BE2C (cell line): ENCODE results near the gene RUNX3.

ENCODE experiments used
- DNase-seq: peaks from one replicate; pipeline ENCODE4 v3.0.0-alpha.2; 2020
- H3K27me3 ChIP-seq: fragments of 250-450 bp; sonication (Bioruptor Pico); 2 replicates; pipeline ENCODE4 v1.5.1; 2020; ENCODE audit warnings: mild to moderate bottlenecking
- H3K36me3 ChIP-seq: fragments of 250-450 bp; sonication (Bioruptor Pico); 2 replicates; pipeline ENCODE4 v1.5.1; 2020; ENCODE audit warnings: mild to moderate bottlenecking
- H3K4me1 ChIP-seq: fragments of 250-450 bp; sonication (Bioruptor Pico); 2 replicates; pipeline ENCODE4 v1.5.1; 2020
- H3K4me3 ChIP-seq: 2 replicates; pipeline ENCODE4 v1.5.1; 2011; ENCODE audit warnings: low read depth, low read length
- H3K9me3 ChIP-seq: fragments of 250-450 bp; sonication (Bioruptor Pico); 2 replicates; pipeline ENCODE4 v1.5.1; 2020
- TF ChIP-seq, protein P1 (sequence below): IDR thresholded peaks from 2 replicates; pipeline ENCODE4 v1.5.1; 2012; ENCODE audit warnings: mild to moderate bottlenecking, low read depth, low read length

The RUNX3 gene

DNA sequence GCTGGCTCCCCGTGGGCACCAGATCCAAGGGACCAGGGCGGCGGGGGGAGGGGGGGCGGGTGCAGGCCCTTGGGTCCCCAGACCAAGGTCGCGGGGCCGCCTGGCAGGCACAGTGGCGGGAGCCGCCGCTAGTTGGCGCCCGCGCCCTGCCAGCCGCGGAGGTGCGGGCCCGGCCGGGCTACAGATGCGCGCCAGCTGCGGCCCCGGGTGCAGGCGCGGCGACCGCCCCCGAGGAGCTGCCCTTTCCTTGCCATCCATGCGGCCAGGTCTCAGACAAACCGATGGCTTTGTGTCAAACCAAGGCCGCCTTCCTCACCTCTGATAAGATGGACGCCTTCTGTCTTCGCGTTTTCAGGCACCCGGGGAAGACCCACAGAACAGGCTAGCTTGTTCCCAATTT, 2.2 kb upstream of the RUNX3 start:
- no peaks in the 10 kb centered on the region for H3K9me3 ChIP-seq
- no peaks in the 10 kb centered on the region for H3K4me1 ChIP-seq
- H3K36me3 ChIP-seq: no peaks in the 10 kb centered on the region
- TF ChIP-seq, protein P1, sequence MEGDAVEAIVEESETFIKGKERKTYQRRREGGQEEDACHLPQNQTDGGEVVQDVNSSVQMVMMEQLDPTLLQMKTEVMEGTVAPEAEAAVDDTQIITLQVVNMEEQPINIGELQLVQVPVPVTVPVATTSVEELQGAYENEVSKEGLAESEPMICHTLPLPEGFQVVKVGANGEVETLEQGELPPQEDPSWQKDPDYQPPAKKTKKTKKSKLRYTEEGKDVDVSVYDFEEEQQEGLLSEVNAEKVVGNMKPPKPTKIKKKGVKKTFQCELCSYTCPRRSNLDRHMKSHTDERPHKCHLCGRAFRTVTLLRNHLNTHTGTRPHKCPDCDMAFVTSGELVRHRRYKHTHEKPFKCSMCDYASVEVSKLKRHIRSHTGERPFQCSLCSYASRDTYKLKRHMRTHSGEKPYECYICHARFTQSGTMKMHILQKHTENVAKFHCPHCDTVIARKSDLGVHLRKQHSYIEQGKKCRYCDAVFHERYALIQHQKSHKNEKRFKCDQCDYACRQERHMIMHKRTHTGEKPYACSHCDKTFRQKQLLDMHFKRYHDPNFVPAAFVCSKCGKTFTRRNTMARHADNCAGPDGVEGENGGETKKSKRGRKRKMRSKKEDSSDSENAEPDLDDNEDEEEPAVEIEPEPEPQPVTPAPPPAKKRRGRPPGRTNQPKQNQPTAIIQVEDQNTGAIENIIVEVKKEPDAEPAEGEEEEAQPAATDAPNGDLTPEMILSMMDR: no peak
- peaks cover 70% of the 10 kb centered on the region for H3K27me3 ChIP-seq
- H3K4me3 ChIP-seq: no peak overlapping the region
- peak; percentile 48 for DNase-seq

DNA sequence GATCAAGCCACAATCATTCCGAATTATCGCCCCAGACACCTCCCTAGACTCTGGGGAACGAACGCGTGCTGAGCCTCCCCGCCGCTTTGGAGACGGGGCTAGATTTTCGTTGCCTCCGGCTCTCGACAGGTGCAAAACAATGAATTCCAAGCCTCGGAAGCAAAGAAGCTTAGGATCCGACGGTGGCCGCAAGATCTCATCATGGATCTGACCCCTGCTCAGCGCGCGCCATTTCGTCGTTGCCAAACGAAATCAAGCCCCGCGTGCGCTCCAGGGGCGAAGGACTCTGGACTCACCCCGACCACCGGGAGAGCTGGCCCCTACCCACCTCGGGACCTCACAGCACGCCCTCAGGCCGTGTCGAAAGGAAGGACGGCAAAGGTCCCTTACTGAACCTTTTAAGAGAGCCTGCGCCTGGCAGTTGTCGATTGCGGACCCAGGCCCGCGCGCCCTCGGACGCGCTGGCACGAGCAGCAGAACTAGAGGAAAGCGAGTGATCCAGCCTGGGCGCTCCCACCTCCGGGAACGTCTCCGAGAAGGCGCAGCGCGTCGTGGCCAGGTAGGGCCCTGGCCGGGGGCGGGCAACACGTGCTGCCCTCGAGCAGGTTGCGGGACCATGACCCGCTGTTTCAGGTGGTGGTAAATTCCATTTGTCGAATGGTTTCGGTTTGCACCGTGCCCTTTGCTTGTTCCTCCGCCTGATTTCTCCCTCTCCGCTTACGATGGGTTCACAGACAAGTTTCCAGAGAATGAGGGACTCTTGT, 1.6 kb upstream of the RUNX3 start:
- Histone ChIP-seq H3K4me3 (no peak overlapping the region), H3K36me3 (no peaks in the 10 kb centered on the region), H3K27me3 (peaks cover 77% of the 10 kb centered on the region), H3K4me1 (no peaks in the 10 kb centered on the region), H3K9me3 (no peaks in the 10 kb centered on the region)
- TF ChIP-seq, protein P1: no peak
- DNase-seq: no peak

DNA sequence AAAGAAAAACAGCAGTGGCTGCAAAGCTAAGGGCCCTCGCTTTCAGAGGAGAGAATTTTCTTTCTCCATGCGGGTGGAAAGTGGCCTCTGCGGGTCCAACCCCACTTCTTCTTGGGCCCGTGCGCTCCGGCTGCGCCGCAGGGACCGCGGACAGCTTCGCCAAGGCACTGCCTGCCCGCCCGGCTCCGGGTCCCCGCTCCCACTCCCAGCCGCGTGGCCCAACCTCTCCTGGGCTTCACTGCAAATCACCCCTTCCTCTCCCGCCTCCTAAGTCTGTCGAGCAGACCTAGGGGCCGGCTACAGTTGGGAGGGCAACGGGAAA, 1.0 kb upstream of the RUNX3 start:
- no peaks in the 10 kb centered on the region for H3K36me3 ChIP-seq
- no peaks in the 10 kb centered on the region for H3K9me3 ChIP-seq
- H3K27me3 ChIP-seq: peaks cover 82% of the 10 kb centered on the region
- no peak for DNase-seq
- TF ChIP-seq, protein P1: no peak
- H3K4me1 ChIP-seq: no peaks in the 10 kb centered on the region
- no peak overlapping the region for H3K4me3 ChIP-seq

DNA sequence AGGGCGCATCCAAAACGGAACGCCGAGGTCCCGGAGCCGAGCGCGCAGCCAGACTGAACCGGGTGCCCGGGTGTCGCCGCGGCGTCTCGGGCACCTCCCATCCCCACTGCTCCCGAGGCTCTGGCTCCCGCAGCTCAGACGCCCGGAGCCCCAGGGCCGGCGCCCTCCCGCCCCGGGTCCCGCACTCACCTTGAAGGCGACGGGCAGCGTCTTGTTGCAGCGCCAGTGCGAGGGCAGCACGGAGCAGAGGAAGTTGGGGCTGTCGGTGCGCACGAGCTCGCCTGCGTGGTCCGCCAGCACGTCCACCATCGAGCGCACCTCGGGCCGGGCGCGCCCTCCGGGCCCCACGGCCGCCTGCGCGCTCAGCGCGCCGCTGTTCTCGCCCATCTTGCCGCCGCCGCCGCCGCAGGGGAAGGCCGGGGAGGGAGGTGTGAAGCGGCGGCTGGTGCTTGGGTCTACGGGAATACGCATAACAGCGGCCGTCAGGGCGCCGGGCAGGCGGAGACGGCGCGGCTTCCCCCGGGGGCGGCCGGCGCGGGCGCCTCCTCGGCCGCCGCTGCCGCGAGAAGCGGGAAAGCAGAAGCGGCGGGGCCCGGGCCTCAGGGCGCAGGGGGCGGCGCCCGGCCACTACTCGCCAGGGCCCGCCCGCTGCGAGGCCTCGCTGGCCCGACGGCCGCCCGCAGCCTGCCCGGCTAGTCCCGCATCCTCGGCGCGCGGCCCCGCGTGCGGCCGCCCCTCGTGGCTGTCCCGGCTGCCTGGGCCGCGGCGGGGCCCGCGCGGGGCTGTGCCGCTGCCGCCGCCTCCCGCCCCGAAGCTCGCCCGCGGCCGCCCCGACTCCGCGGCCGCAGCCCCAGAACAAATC, 447 bp downstream of the RUNX3 start:
- TF ChIP-seq, protein P1: no peak
- no peaks in the 10 kb centered on the region for H3K4me1 ChIP-seq
- no peak overlapping the region for H3K4me3 ChIP-seq
- H3K9me3 ChIP-seq: no peaks in the 10 kb centered on the region
- H3K27me3 ChIP-seq: peaks cover 97% of the 10 kb centered on the region
- no peaks in the 10 kb centered on the region for H3K36me3 ChIP-seq
- no peak for DNase-seq

DNA sequence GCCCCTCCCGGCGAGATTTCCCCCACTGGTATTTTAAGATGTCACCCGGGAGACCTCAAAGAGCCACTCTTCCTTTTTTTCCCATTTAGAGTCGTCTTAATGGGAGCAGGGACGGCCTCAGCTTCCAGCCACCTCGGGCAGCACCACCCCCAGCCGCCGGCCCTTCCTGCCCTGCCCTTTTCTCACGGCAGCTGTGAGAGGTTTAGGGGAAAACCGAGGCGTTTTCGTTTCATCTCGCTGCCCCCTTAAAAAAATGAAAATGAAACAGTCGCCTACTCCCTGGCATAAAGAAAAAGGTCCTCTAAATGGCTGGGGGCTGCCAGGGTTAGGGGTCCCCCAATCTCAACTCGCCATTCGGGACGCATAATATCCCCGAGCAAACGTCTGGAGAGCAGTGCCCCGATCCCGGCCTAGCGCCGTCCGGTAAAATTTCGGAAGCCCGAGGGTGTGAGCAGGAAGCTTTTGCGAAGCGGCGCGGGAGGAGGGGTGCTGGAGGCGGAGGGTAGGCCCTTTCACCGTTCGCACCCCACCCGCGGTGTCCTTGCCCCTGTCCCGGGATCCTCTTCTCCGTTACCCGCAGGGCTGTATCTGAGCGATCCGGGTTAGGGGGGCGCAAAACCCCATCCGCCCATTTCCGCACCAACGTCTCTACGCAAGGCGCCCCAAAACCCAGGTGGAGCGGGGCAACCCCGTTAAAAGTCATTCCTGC, 1.2 kb downstream of the RUNX3 start:
- H3K4me3 ChIP-seq: no peak overlapping the region
- peaks cover 89% of the 10 kb centered on the region for H3K27me3 ChIP-seq
- no peaks in the 10 kb centered on the region for H3K36me3 ChIP-seq
- TF ChIP-seq, protein P1: no peak
- no peak for DNase-seq
- H3K9me3 ChIP-seq: no peaks in the 10 kb centered on the region
- H3K4me1 ChIP-seq: no peaks in the 10 kb centered on the region
